Osteocyte (in vitro differentiated cells): Measurements from ENCODE around the gene LMO2. TPM values are rescaled to one million over a fixed set of nuclear protein-coding genes. Genes with fewer than 3 reads are reported as not detected.

Experiments
- DNase-seq: peaks from one replicate; pipeline ENCODE4 v3.0.0; 2021; ENCODE audit warnings: mixed read lengths; ENCODE audit not compliant: unreplicated experiment; ENCODE audit errors: extremely low spot score
- H3K27ac Mint-ChIP-seq: one replicate; pipeline ENCODE4 v1.8.0; 2021; ENCODE audit warnings: mild to moderate bottlenecking, mixed read lengths; ENCODE audit not compliant: unreplicated experiment
- H3K27me3 Mint-ChIP-seq: one replicate; pipeline ENCODE4 v1.8.0; 2021; ENCODE audit warnings: mixed read lengths; ENCODE audit not compliant: unreplicated experiment
- H3K36me3 Mint-ChIP-seq: one replicate; pipeline ENCODE4 v1.8.0; 2021; ENCODE audit warnings: mixed read lengths; ENCODE audit not compliant: unreplicated experiment
- H3K4me1 Mint-ChIP-seq: one replicate; pipeline ENCODE4 v1.8.0; 2021; ENCODE audit warnings: mixed read lengths; ENCODE audit not compliant: unreplicated experiment
- H3K4me3 Mint-ChIP-seq: one replicate; pipeline ENCODE4 v1.8.0; 2021; ENCODE audit warnings: mild to moderate bottlenecking, moderate library complexity, mixed read lengths; ENCODE audit not compliant: unreplicated experiment
- H3K9me3 Mint-ChIP-seq: one replicate; pipeline ENCODE4 v1.8.0; 2021; ENCODE audit warnings: mixed read lengths; ENCODE audit not compliant: unreplicated experiment
- CTCF ChIP-seq: fragments of 200-600 bp; sonication (generic); IDR thresholded peaks from 2 replicates; pipeline ENCODE4 v1.5.0; 2021; ENCODE audit warnings: antibody characterized with exemption, mild to moderate bottlenecking, moderate library complexity
- total RNA-seq: library from RNA; stranded (reverse); gene quantifications from 2 replicates; pipeline ENCODE4 v1.2.1, GENCODE V29; 2021

LMO2 gene
- total RNA-seq, 1 donor from 2014 or later, result 0.70 TPM

- H3K9me3 Mint-ChIP-seq, result no peaks in the 10 kb centered on the region
- H3K4me1 Mint-ChIP-seq, result peaks cover 18% of the 10 kb centered on the region
- H3K36me3 Mint-ChIP-seq, result no peaks in the 10 kb centered on the region
- no peak overlapping the region for H3K4me3 Mint-ChIP-seq
- H3K27me3 Mint-ChIP-seq, result peaks cover 76% of the 10 kb centered on the region
- TF ChIP-seq CTCF, result no peak
- DNase-seq, result no peak
- H3K27ac Mint-ChIP-seq, result no peak overlapping the region
These were observed 24.3 kb downstream of the LMO2 start for GRCh38 chr11:33867561-33867960.

- Mint-ChIP-seq H3K36me3 (no peaks in the 10 kb centered on the region), H3K27me3 (peaks cover 76% of the 10 kb centered on the region), H3K9me3 (no peaks in the 10 kb centered on the region), H3K4me3 (no peak overlapping the region), H3K4me1 (peaks cover 18% of the 10 kb centered on the region), H3K27ac (no peak overlapping the region)
- no peak for DNase-seq
- TF ChIP-seq CTCF, result no peak
These were observed 24.9 kb downstream of the LMO2 start for GRCh38 chr11:33866936-33867335.

- DNase-seq, result no peak
- Mint-ChIP-seq H3K27me3 (peaks cover 79% of the 10 kb centered on the region), H3K27ac (no peak overlapping the region), H3K36me3 (no peaks in the 10 kb centered on the region), H3K4me1 (peaks cover 10% of the 10 kb centered on the region), H3K4me3 (no peak overlapping the region), H3K9me3 (no peaks in the 10 kb centered on the region)
- no peak for TF ChIP-seq CTCF
These were observed 27.4 kb downstream of the LMO2 start for GRCh38 chr11:33864479-33864878.

- H3K9me3 Mint-ChIP-seq, result no peaks in the 10 kb centered on the region
- no peaks in the 10 kb centered on the region for H3K36me3 Mint-ChIP-seq
- H3K4me3 Mint-ChIP-seq, result no peak overlapping the region
- DNase-seq, result no peak
- TF ChIP-seq CTCF, result no peak
- peaks cover 86% of the 10 kb centered on the region for H3K27me3 Mint-ChIP-seq
- H3K4me1 Mint-ChIP-seq, result peaks cover 8% of the 10 kb centered on the region
- H3K27ac Mint-ChIP-seq, result no peak overlapping the region
These were observed 28.3 kb downstream of the LMO2 start for GRCh38 chr11:33863418-33864172.

GRCh38 chr11:33861941-33862589, 29.8 kb downstream of the LMO2 start:
- DNase-seq, result no peak
- H3K27me3 Mint-ChIP-seq, result peaks cover 79% of the 10 kb centered on the region
- no peak for TF ChIP-seq CTCF
- H3K9me3 Mint-ChIP-seq, result no peaks in the 10 kb centered on the region
- no peaks in the 10 kb centered on the region for H3K4me1 Mint-ChIP-seq
- no peak overlapping the region for H3K4me3 Mint-ChIP-seq
- H3K36me3 Mint-ChIP-seq, result no peaks in the 10 kb centered on the region
- H3K27ac Mint-ChIP-seq, result no peak overlapping the region
